Caco-2 (cell line): Measurements from ENCODE around the gene MSL1. TPM values are rescaled to one million over a fixed set of nuclear protein-coding genes. Genes with fewer than 3 reads are reported as not detected.
"Not testable (repeated sequence)": the region's sequence is repeated elsewhere in the genome, so short reads cannot be mapped to it uniquely, and the experiment has no call there.

Experiments
- BruUV-seq: library from RNA; stranded (reverse); fragments of 400-500 nt; replicated peaks from 2 replicates; lab custom pipeline; 2021; lab: Mats Ljungman, UMichigan
- CTCF ChIA-PET: fragments of 300-600 bp; sonication (Branson Sonifier 250); formaldehyde crosslinking; loops from one replicate; lab custom pipeline; 2022; ENCODE audit warnings: antibody characterized with exemption; lab: Charles Lee
- POLR2A ChIA-PET: fragments of 300-600 bp; sonication (Branson Sonifier 250); formaldehyde crosslinking; loops from one replicate; lab custom pipeline; 2022; ENCODE audit warnings: antibody characterized with exemption; lab: Charles Lee
- DNase-seq, 2 experiments: peaks; one replicate each; pipeline versions ENCODE4 v3.0.0 to v3.0.0-alpha.2; 2020 to 2022
- H3K27me3 ChIP-seq: replicated peaks from 2 replicates; pipeline ENCODE4 v1.6.0; 2011; ENCODE audit warnings: low read length; ENCODE audit not compliant: control insufficient read depth, insufficient read depth
- H3K36me3 ChIP-seq: 2 replicates; pipeline ENCODE4 v1.5.1; 2011; ENCODE audit warnings: low read length; ENCODE audit not compliant: control insufficient read depth, insufficient read depth
- H3K4me1 ChIP-seq: fragments of 250-450 bp; sonication (Bioruptor Pico); 2 replicates; pipeline ENCODE4 v1.5.1; 2020; ENCODE audit warnings: mild to moderate bottlenecking
- H3K4me3 ChIP-seq: 2 replicates; pipeline ENCODE4 v1.5.1; 2011; ENCODE audit warnings: low read depth, mild to moderate bottlenecking, control low read depth, low read length
- H3K9me3 ChIP-seq: fragments of 250-450 bp; sonication (Bioruptor Pico); 2 replicates; pipeline ENCODE4 v1.5.1; 2020; ENCODE audit warnings: mild to moderate bottlenecking, moderate library complexity
- H3K27ac Mint-ChIP-seq: one replicate; pipeline ENCODE4 v1.8.0; 2022; ENCODE audit warnings: mixed read lengths; ENCODE audit not compliant: unreplicated experiment
- H3K27me3 Mint-ChIP-seq: one replicate; pipeline ENCODE4 v1.8.0; 2022; ENCODE audit warnings: mixed read lengths; ENCODE audit not compliant: insufficient read depth, unreplicated experiment
- H3K36me3 Mint-ChIP-seq: one replicate; pipeline ENCODE4 v1.8.0; 2022; ENCODE audit warnings: mild to moderate bottlenecking, mixed read lengths; ENCODE audit not compliant: insufficient read depth, unreplicated experiment
- H3K4me1 Mint-ChIP-seq: one replicate; pipeline ENCODE4 v1.8.0; 2022; ENCODE audit warnings: low read depth, mixed read lengths; ENCODE audit not compliant: unreplicated experiment
- H3K4me3 Mint-ChIP-seq: one replicate; pipeline ENCODE4 v1.8.0; 2022; ENCODE audit warnings: mild to moderate bottlenecking, moderate library complexity, mixed read lengths; ENCODE audit not compliant: unreplicated experiment
- H3K9me3 Mint-ChIP-seq: one replicate; pipeline ENCODE4 v1.8.0; 2022; ENCODE audit warnings: mixed read lengths; ENCODE audit not compliant: unreplicated experiment
- intact Hi-C: fragments of 100-400 bp; cut with micrococcal nuclease; formaldehyde crosslinking; loops from one replicate; pipeline ENCODE4 v1.10.0; 2022; ENCODE audit not compliant: unreplicated experiment
- total RNA-seq: library from RNA; stranded (reverse); gene quantifications from 2 replicates; pipeline ENCODE4 v1.2.3, GENCODE V29; 2022
- TF ChIP-seq, protein P1 (sequence below), 2 experiments: fragments of 200-600 bp in 1 of 2; IDR thresholded peaks; 1 replicate in 1 of 2; 2 replicates in 1 of 2; pipeline versions ENCODE4 v1.5.1 to v1.8.0; 2011 to 2022; ENCODE audit warnings: antibody characterized with exemption in 1 of 2, control low read depth in 1 of 2, inconsistent platforms in 1 of 2, low read depth in 1 of 2, low read length in 1 of 2, mild to moderate bottlenecking in 1 of 2, moderate library complexity in 1 of 2; ENCODE audit not compliant: insufficient read depth in 1 of 2, severe bottlenecking in 1 of 2, unreplicated experiment in 1 of 2

Gene MSL1
- total RNA-seq, 1 experiment from 2014 or later, result 82.6 TPM

DNA sequence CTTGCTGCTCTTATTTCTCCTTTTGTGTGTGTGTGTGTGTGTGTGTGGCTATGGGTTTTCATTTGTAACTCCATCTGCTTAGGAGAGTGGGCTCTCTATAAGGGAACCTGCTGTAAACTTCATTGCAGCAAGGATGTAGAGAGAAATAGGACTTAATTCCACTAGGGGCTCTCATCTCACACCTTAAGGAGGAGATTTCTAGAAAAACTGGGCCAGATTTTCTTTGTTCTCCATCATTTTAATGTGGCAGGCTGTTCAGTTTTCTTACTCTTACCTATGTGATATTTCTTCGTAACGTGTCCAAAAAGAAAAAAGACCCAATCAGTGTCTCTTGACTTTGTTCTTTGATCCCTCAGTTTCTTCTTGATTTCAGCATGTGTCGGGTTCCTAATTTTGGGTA is 14.0 kb downstream of the MSL1 start:
- DNase-seq, result no peak
- POLR2A ChIA-PET, result no interaction called here
- Mint-ChIP-seq H3K4me1 (peaks cover 29% of the 10 kb centered on the region), H3K36me3 (peaks cover 89% of the 10 kb centered on the region), H3K27ac (no peak overlapping the region), H3K9me3 (no peaks in the 10 kb centered on the region), H3K27me3 (no peaks in the 10 kb centered on the region), H3K4me3 (no peak overlapping the region)
- no peaks in the 10 kb centered on the region for H3K9me3 ChIP-seq
- H3K36me3 ChIP-seq, result peaks cover 5% of the 10 kb centered on the region; the same call in 1 of the 2 replicates
- no TSS peak for BruUV-seq
- CTCF ChIA-PET, result no interaction called here
- TF ChIP-seq, protein P1, sequence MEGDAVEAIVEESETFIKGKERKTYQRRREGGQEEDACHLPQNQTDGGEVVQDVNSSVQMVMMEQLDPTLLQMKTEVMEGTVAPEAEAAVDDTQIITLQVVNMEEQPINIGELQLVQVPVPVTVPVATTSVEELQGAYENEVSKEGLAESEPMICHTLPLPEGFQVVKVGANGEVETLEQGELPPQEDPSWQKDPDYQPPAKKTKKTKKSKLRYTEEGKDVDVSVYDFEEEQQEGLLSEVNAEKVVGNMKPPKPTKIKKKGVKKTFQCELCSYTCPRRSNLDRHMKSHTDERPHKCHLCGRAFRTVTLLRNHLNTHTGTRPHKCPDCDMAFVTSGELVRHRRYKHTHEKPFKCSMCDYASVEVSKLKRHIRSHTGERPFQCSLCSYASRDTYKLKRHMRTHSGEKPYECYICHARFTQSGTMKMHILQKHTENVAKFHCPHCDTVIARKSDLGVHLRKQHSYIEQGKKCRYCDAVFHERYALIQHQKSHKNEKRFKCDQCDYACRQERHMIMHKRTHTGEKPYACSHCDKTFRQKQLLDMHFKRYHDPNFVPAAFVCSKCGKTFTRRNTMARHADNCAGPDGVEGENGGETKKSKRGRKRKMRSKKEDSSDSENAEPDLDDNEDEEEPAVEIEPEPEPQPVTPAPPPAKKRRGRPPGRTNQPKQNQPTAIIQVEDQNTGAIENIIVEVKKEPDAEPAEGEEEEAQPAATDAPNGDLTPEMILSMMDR (IDR thresholded peaks at IDR 0.05; ENCODE audit: insufficient read depth in 1 of 2, low read depth in 1 of 2, low read length in 1 of 2, severe bottlenecking in 1 of 2, unreplicated experiment in 1 of 2), result no peak
- intact Hi-C loops, result no loop called here
- H3K4me1 ChIP-seq, result peaks cover 17% of the 10 kb centered on the region
- H3K4me3 ChIP-seq, result no peak overlapping the region
- no peaks in the 10 kb centered on the region for H3K27me3 ChIP-seq

- TF ChIP-seq, protein P1 (IDR thresholded peaks at IDR 0.05; ENCODE audit: insufficient read depth in 1 of 2, low read depth in 1 of 2, low read length in 1 of 2, severe bottlenecking in 1 of 2, unreplicated experiment in 1 of 2), result no peak
- H3K27ac Mint-ChIP-seq, result peak overlapping the region; percentile 97
- peak overlapping the region; percentile 95 for H3K4me3 Mint-ChIP-seq
- intact Hi-C loops, result loop anchor here (1.0 kb wide), 1 partner anchor 26 kb away; no protein-coding TSS in a partner anchor
- CTCF ChIA-PET, result interaction anchor here (0.7 to 2.2 kb wide), 7 partner anchors 25 to 178 kb away, joined by 3 to 12 read pairs (median 6); partner anchors contain the start of gene NR1D1
- BruUV-seq, result TSS peak; percentile 68
- H3K9me3 ChIP-seq, result no peaks in the 10 kb centered on the region
- peaks cover 74% of the 10 kb centered on the region for H3K36me3 Mint-ChIP-seq
- H3K4me1 Mint-ChIP-seq, result peaks cover 9% of the 10 kb centered on the region
- H3K9me3 Mint-ChIP-seq, result no peaks in the 10 kb centered on the region
- DNase-seq, result no peak
- H3K36me3 ChIP-seq, result peaks cover 2% of the 10 kb centered on the region; the same call in 1 of the 2 replicates
- no peaks in the 10 kb centered on the region for H3K27me3 Mint-ChIP-seq
- POLR2A ChIA-PET, result interaction anchor here (0.6 to 2.9 kb wide), 11 partner anchors 15 to 177 kb away, joined by 3 to 39 read pairs (median 5); partner anchors contain the start of genes MSL1, NR1D1, PSMD3 and WIPF2
- no peaks in the 10 kb centered on the region for H3K27me3 ChIP-seq
- H3K4me1 ChIP-seq, result peaks cover 8% of the 10 kb centered on the region; the same call in 1 of the 2 replicates
- peak overlapping the region; percentile 53 for H3K4me3 ChIP-seq
Measured at GRCh38 chr17:40139566-40140058, 17.8 kb downstream of the MSL1 start.

DNA sequence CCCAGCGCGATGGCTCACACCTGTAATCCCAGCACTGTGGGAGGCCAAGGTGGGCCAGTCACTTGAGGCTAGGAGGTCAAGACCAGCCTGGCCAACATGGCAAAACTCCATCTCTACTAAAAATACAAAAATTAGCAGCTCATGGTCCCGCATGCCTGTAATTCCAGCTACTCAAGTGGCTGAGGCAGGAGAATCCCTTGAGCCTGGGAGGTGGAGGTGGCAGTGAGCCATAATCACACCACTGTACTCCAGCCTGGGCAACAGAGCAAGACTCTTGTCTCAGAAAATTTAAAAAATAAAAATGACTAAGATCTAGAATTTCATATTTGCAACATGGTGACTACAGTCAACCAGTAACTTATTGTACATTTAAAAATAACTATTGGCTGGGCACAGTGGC is 21.4 kb downstream of the MSL1 start:
- H3K27ac Mint-ChIP-seq, DNase-seq, H3K4me3 Mint-ChIP-seq, POLR2A ChIA-PET, H3K9me3 ChIP-seq, H3K36me3 ChIP-seq, CTCF ChIA-PET, H3K27me3 ChIP-seq, H3K27me3 Mint-ChIP-seq, H3K9me3 Mint-ChIP-seq, H3K4me3 ChIP-seq, H3K4me1 ChIP-seq, H3K4me1 Mint-ChIP-seq, intact Hi-C loops, BruUV-seq: not testable (repeated sequence)
- H3K36me3 Mint-ChIP-seq, result peaks cover 70% of the 10 kb centered on the region
